Tibial artery (tissue), 4 donors: ENCODE data around the gene ASZ1.

Experiments
- DNase-seq, 2 donors: peaks; one replicate each; pipeline ENCODE4 v3.0.0-alpha.2; 2019
- H3K27ac ChIP-seq, 2 donors: fragments of 200-600 bp; sonication (generic) in 1 of 2; 1 replicate in 1 of 2; 2 replicates in 1 of 2; pipeline ENCODE4 v1.5.1; 2018 to 2019; ENCODE audit warnings: mild to moderate bottlenecking in 1 of 2
- H3K27me3 ChIP-seq, 2 donors: fragments of 200-600 bp; sonication (generic) in 1 of 2; one replicate each; pipeline versions ENCODE4 v1.5.1 to v1.6.0; 2016 to 2019
- H3K36me3 ChIP-seq, 3 donors: fragments of 200-600 bp; sonication (generic) in 2 of 3; one replicate each; pipeline ENCODE4 v1.5.1; 2016 to 2019; ENCODE audit warnings: mild to moderate bottlenecking in 2 of 3
- H3K4me1 ChIP-seq, 4 donors: fragments of 200-600 bp; sonication (generic) in 2 of 4; 1 replicate in 3 of 4; 2 replicates in 1 of 4; pipeline ENCODE4 v1.5.1; 2016 to 2019
- H3K4me3 ChIP-seq, 2 donors: fragments of 200-600 bp; sonication (generic) in 1 of 2; 1 replicate in 1 of 2; 2 replicates in 1 of 2; pipeline ENCODE4 v1.5.1; 2018 to 2019; ENCODE audit warnings: mild to moderate bottlenecking in 2 of 2
- H3K9me3 ChIP-seq, 3 donors: fragments of 200-600 bp; sonication (generic) in 1 of 3; one replicate each; pipeline ENCODE4 v1.5.1; 2016 to 2019
- CTCF ChIP-seq, 2 experiments: fragments of 200-600 bp in 1 of 2; fragments of 450-650 bp in 1 of 2; IDR thresholded peaks; one replicate each; pipeline ENCODE4 v1.5.1; 2017 to 2019; ENCODE audit warnings: antibody characterized with exemption in 2 of 2, mild to moderate bottlenecking in 1 of 2, moderate library complexity in 1 of 2
- intact Hi-C: fragments of 100-400 bp; cut with DNase I; formaldehyde crosslinking; loops from one replicate; pipeline ENCODE4 v1.15.0; 2023; ENCODE audit warnings: low total_unique reads

ASZ1 gene

DNA sequence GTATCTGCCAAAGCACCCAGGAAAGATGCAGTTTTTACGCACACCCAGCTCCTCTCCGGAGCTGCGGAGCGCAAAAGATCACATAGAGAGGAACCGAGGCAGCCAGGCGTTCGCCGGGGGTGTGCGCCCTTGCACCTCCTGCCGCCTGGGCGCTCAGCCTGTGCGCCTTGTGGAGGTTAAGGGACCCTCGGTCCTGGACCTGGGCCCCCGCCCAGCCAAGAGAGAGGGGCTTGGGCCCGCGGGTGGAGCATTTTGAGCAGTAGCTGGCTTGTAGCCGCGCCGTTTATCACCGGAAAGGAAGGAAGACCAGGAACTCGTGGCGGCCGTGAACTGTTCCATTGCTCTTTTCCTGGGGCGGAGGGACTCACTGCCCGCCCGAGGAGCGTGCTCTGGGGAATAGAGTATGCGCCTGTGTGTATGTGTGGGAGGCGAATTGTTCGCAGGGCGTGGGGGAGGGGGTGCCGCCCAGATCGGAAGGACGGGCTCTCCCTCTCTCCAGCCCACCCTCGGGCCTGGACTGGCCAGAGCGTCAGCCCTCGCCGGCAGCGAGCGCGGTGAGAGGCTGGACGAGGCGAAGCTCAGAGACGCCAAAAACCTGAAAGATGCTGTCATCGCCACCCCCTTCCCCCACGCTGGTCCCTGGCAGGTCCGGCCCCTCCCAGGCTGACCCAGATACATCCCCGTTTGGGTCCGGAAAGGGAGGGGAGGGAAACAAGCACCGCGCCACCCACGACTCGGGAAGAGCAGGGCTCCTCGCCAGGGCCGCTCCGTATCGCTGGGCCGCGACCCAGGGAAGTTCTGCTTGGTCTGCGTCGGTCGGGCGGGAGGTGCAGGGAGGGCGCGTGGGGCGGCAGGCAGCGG, 103.2 kb downstream of the ASZ1 start:
- no peaks in the 10 kb centered on the region for H3K36me3 ChIP-seq
- peaks cover 0 to 17% of the 10 kb centered on the region in 2 donors for H3K27me3 ChIP-seq
- TF ChIP-seq CTCF (IDR thresholded peaks at IDR 0.05): no peak
- peaks cover 0 to 6% (median 0%) of the 10 kb centered on the region in 3 donors for H3K9me3 ChIP-seq
- intact Hi-C loops: no loop called here
- peak overlapping the region; percentile 50 to 59 for H3K4me3 ChIP-seq
- peaks cover 0 to 25% (median 22%) of the 10 kb centered on the region in 4 donors for H3K4me1 ChIP-seq
- no peak overlapping the region for H3K27ac ChIP-seq
- DNase-seq: peak in 1 of 2 donors; percentile 34

- H3K27ac ChIP-seq: no peak overlapping the region
- H3K27me3 ChIP-seq: peaks cover 0 to 17% of the 10 kb centered on the region in 2 donors
- no peak for DNase-seq
These were observed 103.9 kb downstream of the ASZ1 start for GRCh38 chr7:117323305-117323850.

DNA sequence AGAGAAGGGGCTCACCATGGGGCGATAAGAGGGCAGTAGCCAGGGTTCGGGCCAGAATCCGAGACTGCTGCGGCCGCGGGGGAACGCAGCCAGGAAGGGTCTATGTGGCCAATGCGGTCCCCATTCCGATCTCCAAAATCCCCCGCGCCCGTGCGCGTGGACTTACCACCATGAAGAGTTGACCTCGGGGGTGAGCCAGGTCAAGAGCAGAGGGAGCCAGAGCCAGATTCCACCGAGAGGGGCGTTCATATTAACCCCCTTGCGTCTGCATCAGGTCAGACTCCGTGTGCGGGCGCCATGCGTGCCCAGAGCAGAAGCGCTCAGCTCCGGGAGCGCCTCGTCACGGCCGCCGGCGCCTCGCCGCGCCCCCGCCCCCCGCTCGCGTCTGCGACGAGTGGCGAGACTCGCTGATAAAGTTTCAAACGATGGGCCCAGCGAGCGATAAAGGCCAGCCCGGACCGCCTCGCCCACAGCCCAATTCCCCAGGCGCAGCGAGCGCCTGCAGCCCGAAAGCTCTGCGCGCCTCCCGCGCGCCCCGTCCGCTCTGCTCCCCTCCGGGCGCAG, 104.5 kb downstream of the ASZ1 start, which contains the start of gene WNT2:
TSS of gene WNT2 (minus strand) at position 318 of the 564 bp plus-strand sequence. CDS start at position 249, 69 bp downstream.
- no peak for DNase-seq
- peaks cover 0 to 6% (median 0%) of the 10 kb centered on the region in 3 donors for H3K9me3 ChIP-seq
- H3K4me3 ChIP-seq: peak within 1 kb of the TSS; percentile 50 to 59
- no peaks in the 10 kb centered on the region for H3K36me3 ChIP-seq
- intact Hi-C loops: no loop called here
- H3K27me3 ChIP-seq: peaks cover 0 to 17% of the 10 kb centered on the region in 2 donors
- peaks cover 0 to 25% (median 22%) of the 10 kb centered on the region in 4 donors for H3K4me1 ChIP-seq
- TF ChIP-seq CTCF (IDR thresholded peaks at IDR 0.05): no peak
- H3K27ac ChIP-seq: no peak within 1 kb of the TSS

More at GRCh38 chr7:117323305-117323850, 103.9 kb downstream of the ASZ1 start:
- peaks cover 0 to 25% (median 22%) of the 10 kb centered on the region in 4 donors for H3K4me1 ChIP-seq
- intact Hi-C loops: no loop called here
- H3K36me3 ChIP-seq: no peaks in the 10 kb centered on the region
- H3K4me3 ChIP-seq: peak overlapping the region; percentile 50 to 59
- peaks cover 0 to 6% (median 0%) of the 10 kb centered on the region in 3 donors for H3K9me3 ChIP-seq
- TF ChIP-seq CTCF (IDR thresholded peaks at IDR 0.05): no peak

DNA sequence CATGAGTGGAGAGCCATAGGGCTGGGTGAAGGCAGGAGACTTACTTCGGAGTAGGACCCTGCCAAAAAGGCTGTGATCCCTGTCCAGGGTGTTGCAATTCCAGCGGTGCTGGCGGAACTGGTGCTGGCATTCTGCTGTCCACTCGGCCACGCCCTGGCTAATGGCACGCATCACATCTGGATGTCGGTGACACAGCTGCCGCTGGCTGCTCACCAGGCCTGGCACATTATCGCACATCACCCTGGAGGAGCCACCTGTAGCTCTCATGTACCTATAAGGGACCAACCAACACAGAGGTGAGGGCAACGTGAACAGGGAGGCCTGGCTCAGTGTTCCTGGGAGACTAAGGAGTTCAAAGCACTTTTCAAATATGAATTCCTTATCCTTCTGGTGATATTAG, 106.8 kb downstream of the ASZ1 start:
- H3K9me3 ChIP-seq: no peaks in the 10 kb centered on the region
- no peak for TF ChIP-seq CTCF (IDR thresholded peaks at IDR 0.05)
- intact Hi-C loops: no loop called here
- no peaks in the 10 kb centered on the region for H3K36me3 ChIP-seq
- no peak for DNase-seq
- peaks cover 0 to 25% (median 22%) of the 10 kb centered on the region in 4 donors for H3K4me1 ChIP-seq
- H3K4me3 ChIP-seq: no peak overlapping the region
- H3K27me3 ChIP-seq: peaks cover 0 to 17% of the 10 kb centered on the region in 2 donors
- no peak overlapping the region for H3K27ac ChIP-seq

DNA sequence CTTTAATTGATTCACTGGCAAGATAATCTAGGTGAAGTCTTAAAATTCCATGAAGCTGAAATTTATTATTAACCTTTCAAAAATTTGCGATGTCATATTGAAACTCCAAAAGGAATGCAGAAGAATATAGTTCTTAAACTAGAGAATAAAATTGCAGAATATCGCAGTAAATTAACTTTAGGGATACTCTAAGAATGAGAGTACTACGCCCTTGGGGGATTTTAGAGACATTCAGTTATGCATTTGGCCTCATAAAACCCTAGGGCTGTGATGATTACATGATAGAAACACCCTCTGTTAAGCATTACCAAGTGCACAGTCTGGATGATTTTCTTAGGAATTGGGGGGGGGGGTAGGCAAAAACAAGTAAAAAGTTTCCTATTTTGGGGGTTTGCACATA, 108.1 kb downstream of the ASZ1 start:
- no peak overlapping the region for H3K27ac ChIP-seq
- peaks cover 0 to 17% of the 10 kb centered on the region in 2 donors for H3K27me3 ChIP-seq
- intact Hi-C loops: no loop called here
- peaks cover 0 to 18% (median 16%) of the 10 kb centered on the region in 4 donors for H3K4me1 ChIP-seq
- H3K4me3 ChIP-seq: no peak overlapping the region
- TF ChIP-seq CTCF (IDR thresholded peaks at IDR 0.05): no peak
- no peak for DNase-seq
- no peaks in the 10 kb centered on the region for H3K9me3 ChIP-seq
- no peaks in the 10 kb centered on the region for H3K36me3 ChIP-seq
